Stimulated activated CD8-positive, alpha-beta memory T cell treated with anti-CD3 and anti-CD28 coated beads, Interleukin-4, amount 100 ng/mL, for 24 hours (primary cell): ENCODE measurements around the gene CLTB.

Experiments
- DNase-seq: peaks from one replicate; pipeline ENCODE4 v3.0.0-alpha.2; 2020; ENCODE audit warnings: low read depth

Gene CLTB

GRCh38 chr5:176350416-176350815, 65.9 kb downstream of the CLTB start:
- DNase-seq, result no peak

DNA sequence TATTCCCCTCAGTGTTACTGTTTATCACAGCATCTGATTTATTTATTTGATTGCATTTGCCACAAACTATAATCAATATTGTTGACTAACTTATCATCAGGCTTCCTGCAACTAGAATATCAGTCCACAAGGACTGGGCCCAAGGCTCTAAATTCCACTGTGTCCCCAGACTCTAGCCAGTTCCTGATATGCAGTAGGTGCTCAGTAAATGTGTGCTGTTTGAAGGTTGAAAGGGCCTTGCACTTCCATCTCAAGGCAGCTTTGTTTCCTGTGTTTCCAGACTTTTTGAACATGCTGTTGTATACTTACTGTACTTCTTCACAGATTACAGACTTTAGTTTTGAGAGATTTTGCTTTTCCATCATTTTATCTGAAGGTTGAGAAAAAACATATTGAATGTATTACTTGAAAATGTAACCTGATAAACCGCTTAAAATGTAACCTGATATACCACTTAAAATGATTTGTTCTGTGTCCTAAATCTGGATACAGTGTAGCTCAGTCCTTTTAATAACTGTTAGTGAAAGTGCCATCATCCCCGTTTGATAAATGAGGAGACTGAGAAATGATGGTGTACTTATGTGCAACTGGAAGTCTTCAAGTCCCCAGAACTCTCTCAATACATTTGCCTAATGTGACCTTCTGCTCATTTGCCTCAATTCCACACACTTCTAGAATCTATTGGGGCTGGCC, 73.4 kb downstream of the CLTB start:
- no peak for DNase-seq
